Measurements from ENCODE around the gene DTNB.
A peak's percentile ranks its signal among the peaks of the same experiment; 100 is the strongest.

The DTNB gene

GRCh38 chr2:25492726-25493125 lies 180.7 kb downstream of the DTNB start:
- no peak for DNase-seq (ENCODE audit: low read depth)
- in situ Hi-C loops (cut with HindIII; ENCODE audit: low sequenced_read_pairs), result no loop called here
- no peak overlapping the region for H3K4me3 ChIP-seq (ENCODE audit: low read depth, low read length)
- no peak for TF ChIP-seq CTCF (IDR thresholded peaks at IDR 0.05; ENCODE audit: low read depth, low read length, missing control alignments)

- DNase-seq (ENCODE audit: low read depth), result peak; percentile 59
- in situ Hi-C loops (cut with HindIII; ENCODE audit: low sequenced_read_pairs), result no loop called here
- TF ChIP-seq CTCF (IDR thresholded peaks at IDR 0.05; ENCODE audit: low read depth, low read length, missing control alignments), result no peak
- no peak overlapping the region for H3K4me3 ChIP-seq (ENCODE audit: low read depth, low read length)
These were observed 181.3 kb downstream of the DTNB start for GRCh38 chr2:25491966-25492532.

- no peak for TF ChIP-seq CTCF (IDR thresholded peaks at IDR 0.05; ENCODE audit: low read depth, low read length, missing control alignments)
- in situ Hi-C loops (cut with HindIII; ENCODE audit: low sequenced_read_pairs), result no loop called here
- DNase-seq (ENCODE audit: low read depth), result no peak
- H3K4me3 ChIP-seq (ENCODE audit: low read depth, low read length), result no peak overlapping the region
These were observed 182.2 kb downstream of the DTNB start for GRCh38 chr2:25491003-25491696.

GRCh38 chr2:25490217-25490616 lies 183.2 kb downstream of the DTNB start:
- no peak for TF ChIP-seq CTCF (IDR thresholded peaks at IDR 0.05; ENCODE audit: low read depth, low read length, missing control alignments)
- in situ Hi-C loops (cut with HindIII; ENCODE audit: low sequenced_read_pairs), result no loop called here
- DNase-seq (ENCODE audit: low read depth), result no peak
- no peak overlapping the region for H3K4me3 ChIP-seq (ENCODE audit: low read depth, low read length)

- in situ Hi-C loops (cut with HindIII; ENCODE audit: low sequenced_read_pairs), result no loop called here
- no peak for TF ChIP-seq CTCF (IDR thresholded peaks at IDR 0.05; ENCODE audit: low read depth, low read length, missing control alignments)
These were observed 183.7 kb downstream of the DTNB start for GRCh38 chr2:25489631-25490030.

GRCh38 chr2:25483607-25484266 lies 189.6 kb downstream of the DTNB start:
- H3K4me3 ChIP-seq (ENCODE audit: low read depth, low read length), result no peak overlapping the region
- TF ChIP-seq CTCF (IDR thresholded peaks at IDR 0.05; ENCODE audit: low read depth, low read length, missing control alignments), result no peak
- no peak for DNase-seq (ENCODE audit: low read depth)
- in situ Hi-C loops (cut with HindIII; ENCODE audit: low sequenced_read_pairs), result no loop called here

More at GRCh38 chr2:25489631-25490030, 183.7 kb downstream of the DTNB start:
- DNase-seq (ENCODE audit: low read depth), result no peak
- H3K4me3 ChIP-seq (ENCODE audit: low read depth, low read length), result no peak overlapping the region
